Activated CD4-positive, alpha-beta T cell treated with anti-CD3 and anti-CD28 coated beads for 36 hours (primary cell): Measurements from ENCODE around the gene COG7. TPM values are rescaled to one million over a fixed set of nuclear protein-coding genes. Genes with fewer than 3 reads are reported as not detected.

Experiments
- ATAC-seq: fragments of 200-7000 bp; cut with Tn5 transposase; one replicate; pipeline ENCODE4 v1.10.0; 2021; ENCODE audit warnings: mild to moderate bottlenecking, moderate library complexity
- CTCF ChIA-PET: fragments of 350-600 bp; sonication (Branson Sonifier 250); formaldehyde crosslinking; loops from one replicate; lab custom pipeline; 2021; ENCODE audit warnings: antibody characterized with exemption; lab: Charles Lee
- POLR2A ChIA-PET: fragments of 350-600 bp; sonication (Branson Sonifier 250); formaldehyde crosslinking; loops from one replicate; lab custom pipeline; 2021; ENCODE audit warnings: antibody characterized with exemption, inconsistent platforms; lab: Charles Lee
- DNase-seq: peaks from one replicate; pipeline ENCODE4 v3.0.0-alpha.2; 2020
- H3K27ac Mint-ChIP-seq: one replicate; pipeline ENCODE4 v1.8.0; 2021; ENCODE audit warnings: mixed read lengths
- H3K27me3 Mint-ChIP-seq: one replicate; pipeline ENCODE4 v1.8.0; 2021; ENCODE audit warnings: mixed read lengths
- H3K36me3 Mint-ChIP-seq: one replicate; pipeline ENCODE4 v1.8.0; 2021; ENCODE audit warnings: low read depth, mixed read lengths
- H3K4me1 Mint-ChIP-seq: one replicate; pipeline ENCODE4 v1.8.0; 2021; ENCODE audit warnings: mixed read lengths
- H3K4me3 Mint-ChIP-seq: one replicate; pipeline ENCODE4 v1.8.0; 2021; ENCODE audit warnings: mild to moderate bottlenecking, moderate library complexity, mixed read lengths
- H3K9me3 Mint-ChIP-seq: one replicate; pipeline ENCODE4 v1.8.0; 2021; ENCODE audit warnings: low read depth, mixed read lengths
- intact Hi-C, 2 experiments: fragments of 100-400 bp; cut with DNase I in 1 of 2; cut with micrococcal nuclease in 1 of 2; formaldehyde crosslinking; loops; one replicate each; pipeline versions ENCODE4 v1.14.2 to v1.15.1; 2022 to 2024; cut with DNase I, micrococcal nuclease
- total RNA-seq, 2 experiments: library from RNA; stranded (reverse); gene quantifications; one replicate each; pipeline ENCODE4 v1.2.3, GENCODE V29; 2021

The COG7 gene
- total RNA-seq, 2 experiments from 2014 or later, result 18.1 to 19.9 TPM

DNA sequence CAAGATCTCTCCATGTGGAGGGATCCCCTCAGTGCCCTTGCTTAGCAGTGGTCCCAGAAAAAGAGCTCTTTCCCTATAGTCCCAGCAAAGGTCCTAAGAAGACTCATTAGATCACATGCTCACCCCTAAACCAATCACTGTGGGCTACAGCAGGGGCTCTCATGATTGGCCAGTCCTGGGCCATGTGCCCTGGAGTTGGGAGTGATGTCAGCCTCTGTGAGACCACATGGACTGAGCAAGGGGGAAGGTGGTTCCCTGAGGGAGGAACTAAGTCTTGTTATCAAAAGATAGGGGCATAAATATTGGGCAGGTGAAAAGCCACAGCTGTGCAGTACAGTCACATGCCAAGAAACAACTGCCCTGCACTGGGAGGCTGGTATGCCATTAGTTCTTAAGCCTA is 99.5 kb downstream of the COG7 start:
- Mint-ChIP-seq H3K36me3 (no peaks in the 10 kb centered on the region), H3K4me1 (no peaks in the 10 kb centered on the region), H3K4me3 (no peak overlapping the region), H3K9me3 (no peaks in the 10 kb centered on the region), H3K27me3 (peaks cover 16% of the 10 kb centered on the region), H3K27ac (no peak overlapping the region)
- ATAC-seq (no peak), DNase-seq (no peak)
- intact Hi-C loops, result no loop called here
- ChIA-PET CTCF (interaction anchor here (0.6 to 1.3 kb wide), 3 partner anchors 13 to 50 kb away, joined by 3 read pairs; no protein-coding TSS in a partner anchor), POLR2A (no interaction called here)

DNA sequence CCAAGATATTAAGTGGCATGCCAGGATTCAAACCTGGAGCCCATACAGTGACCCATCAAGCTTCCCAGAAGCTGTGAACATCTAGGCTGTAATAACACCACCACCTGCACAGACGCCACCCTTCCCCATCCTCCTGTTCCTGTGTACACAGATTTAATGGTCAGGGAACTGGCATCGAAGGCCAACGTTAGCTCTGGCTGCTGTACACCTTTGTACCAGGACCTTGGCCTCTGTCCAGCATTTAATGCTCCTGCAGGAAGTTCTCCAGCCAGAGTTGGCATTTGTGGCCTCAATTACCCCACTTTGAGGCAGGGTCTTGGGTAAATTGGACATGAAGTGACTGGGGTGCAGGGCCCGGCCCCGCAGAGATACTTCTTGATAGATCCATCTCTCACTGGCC is 101.6 kb downstream of the COG7 start:
- no peak overlapping the region for H3K27ac Mint-ChIP-seq
- POLR2A ChIA-PET, result no interaction called here
- H3K4me3 Mint-ChIP-seq, result no peak overlapping the region
- H3K36me3 Mint-ChIP-seq, result no peaks in the 10 kb centered on the region
- H3K4me1 Mint-ChIP-seq, result no peaks in the 10 kb centered on the region
- DNase-seq, result no peak
- intact Hi-C loops, result no loop called here
- CTCF ChIA-PET, result no interaction called here
- no peak for ATAC-seq
- no peaks in the 10 kb centered on the region for H3K9me3 Mint-ChIP-seq
- H3K27me3 Mint-ChIP-seq, result peaks cover 18% of the 10 kb centered on the region

DNA sequence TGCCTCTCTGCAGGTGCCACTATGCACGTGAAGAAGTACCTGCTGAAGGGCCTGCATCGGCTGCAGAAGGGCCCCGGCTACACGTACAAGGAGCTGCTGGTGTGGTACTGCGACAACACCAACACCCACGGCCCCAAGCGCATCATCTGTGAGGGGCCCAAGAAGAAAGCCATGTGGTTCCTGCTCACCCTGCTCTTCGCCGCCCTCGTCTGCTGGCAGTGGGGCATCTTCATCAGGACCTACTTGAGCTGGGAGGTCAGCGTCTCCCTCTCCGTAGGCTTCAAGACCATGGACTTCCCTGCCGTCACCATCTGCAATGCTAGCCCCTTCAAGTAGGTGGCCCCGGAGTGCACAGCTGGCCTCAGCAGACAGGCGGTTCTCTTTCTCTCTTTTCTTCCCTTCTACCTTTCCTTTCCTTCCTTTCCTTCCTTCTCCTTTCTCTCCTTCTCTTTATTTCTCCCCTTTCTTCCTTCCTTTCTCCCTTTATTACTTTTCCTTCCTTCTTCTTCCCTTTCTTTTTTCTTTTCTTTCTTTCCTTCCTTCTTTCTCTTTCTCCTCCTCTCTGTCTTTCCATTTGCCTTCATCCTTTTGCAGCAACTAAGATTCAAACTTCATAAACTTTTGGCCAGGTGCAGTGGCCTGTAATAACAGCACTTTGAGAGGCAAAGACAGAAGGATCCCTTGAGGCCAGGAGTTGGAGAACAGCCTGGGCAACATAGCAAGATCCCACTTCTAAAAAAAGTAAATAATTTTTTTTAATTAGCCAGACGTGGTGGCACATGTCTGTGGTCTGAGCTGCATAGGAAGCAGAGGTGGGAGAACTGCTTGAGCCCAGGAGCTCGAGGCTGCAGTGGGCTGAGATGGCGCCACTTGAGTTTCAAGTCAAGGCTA is 104.2 kb downstream of the COG7 start:
- ChIA-PET CTCF (interaction anchor here (1.0 kb wide), 1 partner anchor 137 kb away, joined by 3 read pairs; no protein-coding TSS in a partner anchor), POLR2A (no interaction called here)
- Mint-ChIP-seq H3K27me3 (peaks cover 15% of the 10 kb centered on the region), H3K4me1 (no peaks in the 10 kb centered on the region), H3K9me3 (no peaks in the 10 kb centered on the region), H3K36me3 (no peaks in the 10 kb centered on the region), H3K4me3 (no peak overlapping the region), H3K27ac (no peak overlapping the region)
- intact Hi-C loops, result no loop called here
- ATAC-seq, result no peak
- peak; percentile 16 for DNase-seq

DNA sequence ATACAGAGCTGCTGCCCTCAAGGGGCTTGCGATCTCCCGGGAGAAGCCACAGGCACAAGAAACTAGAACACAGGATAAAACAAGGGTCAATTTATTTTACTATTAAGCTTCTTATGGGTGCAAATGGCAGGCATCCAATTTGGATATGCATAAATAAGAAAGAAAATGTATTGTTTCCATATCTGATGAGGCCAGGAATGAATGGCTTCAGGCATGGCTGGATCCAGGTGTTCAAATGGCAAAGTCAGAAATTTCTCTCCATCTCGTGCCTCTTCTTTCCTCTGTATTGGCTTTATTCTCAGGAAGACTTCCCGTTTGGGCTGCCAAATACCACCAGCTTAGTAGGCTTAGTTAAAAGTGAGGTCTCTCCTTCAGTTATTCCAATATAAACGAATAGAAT is 107.8 kb downstream of the COG7 start:
- intact Hi-C loops, result no loop called here
- CTCF ChIA-PET, result no interaction called here
- Mint-ChIP-seq H3K27me3 (peaks cover 11% of the 10 kb centered on the region), H3K27ac (no peak overlapping the region), H3K36me3 (no peaks in the 10 kb centered on the region), H3K4me1 (no peaks in the 10 kb centered on the region), H3K9me3 (no peaks in the 10 kb centered on the region), H3K4me3 (no peak overlapping the region)
- DNase-seq (no peak), ATAC-seq (no peak)
- POLR2A ChIA-PET, result no interaction called here

DNA sequence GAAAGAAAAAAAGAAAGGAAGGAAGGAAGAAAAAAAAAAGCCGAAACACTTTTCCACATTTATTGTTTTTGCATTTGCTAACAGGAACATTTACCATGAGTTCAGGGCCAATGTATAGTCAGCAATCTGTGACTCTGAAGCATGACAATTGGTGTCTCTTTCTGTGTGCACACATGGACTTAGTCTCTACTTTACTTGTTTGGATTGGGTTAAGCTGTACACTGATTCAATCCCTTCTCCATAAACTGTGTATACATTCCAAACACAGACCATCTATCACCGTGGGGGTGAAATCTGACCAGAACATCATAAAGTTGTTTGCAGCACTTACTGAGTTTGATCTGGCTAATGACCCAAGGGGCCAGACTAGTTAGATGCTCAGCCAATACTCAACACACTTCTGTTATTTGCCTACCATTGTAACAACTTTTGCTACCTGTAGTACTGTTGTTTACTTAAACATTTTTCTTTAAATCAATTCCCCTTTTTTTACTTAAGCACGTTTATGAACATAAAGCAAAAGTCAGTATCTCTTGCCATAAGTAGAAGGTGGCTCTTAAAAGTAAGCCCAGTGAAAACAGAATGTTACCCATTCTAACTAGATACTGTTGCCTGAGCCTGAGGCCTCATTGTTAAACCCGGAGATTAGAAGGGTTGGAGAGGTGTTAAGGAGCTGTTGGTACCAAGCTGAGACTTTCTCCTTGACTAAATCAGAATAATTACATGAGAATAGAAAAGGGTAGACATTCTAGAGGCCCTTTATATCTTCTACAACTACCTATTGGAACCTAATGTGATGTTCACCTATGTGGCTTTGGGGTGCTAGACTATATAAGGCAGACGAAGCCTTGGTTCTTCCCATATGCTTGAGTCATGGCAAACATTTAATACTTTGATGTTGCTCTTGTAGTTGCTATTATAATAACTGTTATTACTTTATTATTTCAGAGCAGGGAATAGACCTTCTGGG is 109.1 kb downstream of the COG7 start:
- POLR2A ChIA-PET, result no interaction called here

DNA sequence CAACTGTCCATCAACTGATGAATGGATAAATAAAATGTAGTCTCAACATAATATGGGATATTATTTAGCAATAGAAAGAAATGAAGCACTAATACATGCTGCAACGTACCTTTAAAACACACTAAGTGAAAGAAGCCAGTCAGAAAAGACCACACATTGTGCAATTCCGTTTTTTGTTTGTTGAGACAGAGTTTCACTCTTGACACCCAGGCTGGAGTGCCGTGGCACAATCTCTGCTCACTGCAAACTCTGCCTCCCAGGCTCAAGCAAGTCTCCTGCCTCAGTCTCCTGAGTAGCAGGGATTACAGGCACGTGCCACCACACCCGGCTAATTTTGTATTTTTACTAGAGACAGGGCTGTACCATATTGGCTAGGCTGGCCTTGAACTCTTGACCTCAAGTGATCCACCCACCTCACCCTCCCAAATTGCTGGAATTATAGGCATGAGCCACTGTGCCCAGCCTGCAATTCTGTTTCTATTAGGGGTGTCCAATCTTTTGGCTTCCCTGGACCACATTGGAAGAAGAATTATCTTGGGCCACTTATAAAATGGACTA is 110.8 kb downstream of the COG7 start:
- no peak for ATAC-seq
- ChIA-PET POLR2A (no interaction called here), CTCF (no interaction called here)
- intact Hi-C loops, result no loop called here
- Mint-ChIP-seq H3K4me1 (no peaks in the 10 kb centered on the region), H3K27me3 (peaks cover 10% of the 10 kb centered on the region), H3K27ac (no peak overlapping the region), H3K4me3 (no peak overlapping the region), H3K9me3 (no peaks in the 10 kb centered on the region), H3K36me3 (no peaks in the 10 kb centered on the region)
- DNase-seq, result no peak

More for the DNA sequence above, 109.1 kb downstream of the COG7 start:
- Mint-ChIP-seq H3K4me1 (no peaks in the 10 kb centered on the region), H3K9me3 (no peaks in the 10 kb centered on the region), H3K4me3 (no peak overlapping the region), H3K36me3 (no peaks in the 10 kb centered on the region), H3K27me3 (peaks cover 12% of the 10 kb centered on the region), H3K27ac (no peak overlapping the region)
- no peak for ATAC-seq
- no peak for DNase-seq
- intact Hi-C loops, result no loop called here
- CTCF ChIA-PET, result no interaction called here

DNA sequence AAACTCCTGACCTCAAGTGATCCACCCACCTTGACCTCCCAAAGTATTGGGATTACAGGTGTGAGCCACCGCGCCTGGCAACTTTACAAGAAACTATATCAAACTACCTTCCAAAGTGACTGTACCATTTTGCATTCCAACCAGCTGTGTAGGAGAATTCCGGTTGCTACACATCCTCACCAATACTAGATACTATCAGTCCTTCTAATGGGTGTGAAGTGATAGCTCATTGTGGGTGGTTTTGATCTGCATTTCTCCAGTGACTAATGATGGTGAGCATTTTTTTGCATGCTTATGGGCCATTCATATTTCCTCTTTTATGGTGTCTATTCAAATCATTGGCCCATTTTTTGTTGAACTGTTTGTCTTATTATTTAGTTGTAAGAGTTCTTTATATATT is 113.2 kb downstream of the COG7 start:
- Mint-ChIP-seq H3K4me3 (no peak overlapping the region), H3K27ac (no peak overlapping the region), H3K36me3 (no peaks in the 10 kb centered on the region), H3K27me3 (peaks cover 16% of the 10 kb centered on the region), H3K9me3 (no peaks in the 10 kb centered on the region), H3K4me1 (peaks cover 5% of the 10 kb centered on the region)
- intact Hi-C loops, result no loop called here
- CTCF ChIA-PET, result interaction anchor here (0.7 kb wide), 1 partner anchor 9 kb away, joined by 3 read pairs; no protein-coding TSS in a partner anchor
- POLR2A ChIA-PET, result no interaction called here
- DNase-seq (no peak), ATAC-seq (no peak)

Other genes with a start within 250 kb of the COG7 start
- gene SCNN1B, start 150.9 kb downstream of the COG7 start, total RNA-seq, result not detected
- gene GGA2, start 57.3 kb upstream of the COG7 start, total RNA-seq, result 100 to 1,000 TPM in 1 of 2 experiments, 10 to 100 TPM in 1; 86.7 to 114 TPM
- gene EARS2, start 104.2 kb upstream of the COG7 start, total RNA-seq, result 10 to 100 TPM; 26.6 to 31.9 TPM
- gene UBFD1, start 104.5 kb upstream of the COG7 start, total RNA-seq, result 10 to 100 TPM; 56.8 to 57.2 TPM
- gene NDUFAB1, start 143.1 kb upstream of the COG7 start, total RNA-seq, result 100 to 1,000 TPM in 1 of 2 experiments, 10 to 100 TPM in 1; 81.5 to 158 TPM
- gene PALB2, start 188.1 kb upstream of the COG7 start, total RNA-seq, result 10 to 100 TPM; 23.1 to 23.5 TPM
- gene DCTN5, start 188.3 kb upstream of the COG7 start, total RNA-seq, result 10 to 100 TPM; 47.1 to 55.8 TPM
- 100 to 1,000 TPM in 1 of 2 experiments, 10 to 100 TPM in 1; 91.4 to 120 TPM for gene PLK1, start 225.7 kb upstream of the COG7 start, total RNA-seq